HG03565 (cell line): Measurements from ENCODE around the gene XRCC3.
"Not testable (repeated sequence)": the region's sequence is repeated elsewhere in the genome, so short reads cannot be mapped to it uniquely, and the experiment has no call there.

Experiments
- ATAC-seq: cut with Tn5 transposase; IDR thresholded peaks from one replicate; pipeline ENCODE4 v1.9.1; 2021; ENCODE audit warnings: mild to moderate bottlenecking, moderate library complexity; ENCODE audit not compliant: unreplicated experiment

The XRCC3 gene

DNA sequence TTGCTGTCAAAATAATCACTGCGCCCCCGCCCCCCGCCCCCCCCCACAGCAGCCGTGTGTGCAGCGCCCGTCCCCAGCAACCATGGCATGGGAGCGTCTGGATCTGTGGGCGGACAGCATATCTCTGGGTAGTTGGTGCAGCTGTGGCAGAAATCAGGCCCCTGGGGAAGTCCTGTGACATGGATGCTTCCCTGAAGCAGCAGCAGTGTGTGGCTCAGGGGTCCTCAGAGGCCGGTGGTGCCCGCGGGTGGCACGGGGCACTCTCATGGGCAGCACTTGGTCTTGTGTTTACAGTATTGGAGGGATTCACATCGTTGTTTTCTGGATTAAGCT, 19.2 kb downstream of the XRCC3 start:
- no peak for ATAC-seq

DNA sequence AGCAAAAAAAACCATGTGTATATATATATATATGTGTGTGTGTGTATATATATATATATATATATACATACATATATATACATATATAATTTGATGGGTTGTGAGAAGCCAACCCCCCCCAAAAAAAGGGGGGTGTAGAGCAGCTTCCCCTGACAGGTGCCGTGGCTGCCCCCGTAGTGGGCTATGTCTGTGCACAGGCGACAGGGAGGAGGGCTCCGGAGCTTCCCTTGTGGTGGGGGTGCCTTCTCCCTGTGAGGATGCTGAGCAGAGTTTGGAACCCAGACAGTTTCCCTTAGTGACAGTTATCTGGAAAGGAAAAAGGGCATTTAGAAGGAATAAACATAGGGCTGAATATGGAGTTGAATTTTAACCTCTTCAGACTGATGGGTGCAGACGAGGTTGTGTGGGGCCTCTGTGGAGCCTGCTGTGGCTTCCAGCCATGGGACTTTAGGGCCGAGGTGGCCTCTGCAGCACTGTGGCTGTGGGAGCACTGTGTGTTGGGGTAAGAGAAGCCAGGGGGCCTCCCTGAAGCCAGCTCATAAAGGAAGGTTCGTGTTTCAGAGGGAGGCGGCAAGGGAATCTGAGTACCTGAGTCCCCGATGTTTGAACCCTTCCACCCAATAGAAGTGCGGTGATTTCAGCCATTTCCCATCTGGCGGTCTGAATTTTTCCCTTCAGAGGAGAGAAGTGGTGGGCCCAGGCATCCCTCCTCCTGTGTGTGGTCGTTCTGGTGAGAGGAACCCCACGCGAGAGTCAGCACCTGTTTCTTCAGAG, 19.8 kb downstream of the XRCC3 start:
- no peak for ATAC-seq

GRCh38 chr14:103694572-103695026, 20.7 kb downstream of the XRCC3 start:
- no peak for ATAC-seq

GRCh38 chr14:103693515-103693914, 21.7 kb downstream of the XRCC3 start:
- no peak for ATAC-seq

GRCh38 chr14:103692871-103693270, 22.4 kb downstream of the XRCC3 start:
- ATAC-seq: no peak

- ATAC-seq: no peak
Observed at GRCh38 chr14:103692159-103692558, 23.1 kb downstream of the XRCC3 start.

- not testable (repeated sequence) for ATAC-seq
Observed at GRCh38 chr14:103691655-103692054, 23.6 kb downstream of the XRCC3 start.

- ATAC-seq: no peak
Observed at GRCh38 chr14:103690332-103690731, 24.9 kb downstream of the XRCC3 start.

DNA sequence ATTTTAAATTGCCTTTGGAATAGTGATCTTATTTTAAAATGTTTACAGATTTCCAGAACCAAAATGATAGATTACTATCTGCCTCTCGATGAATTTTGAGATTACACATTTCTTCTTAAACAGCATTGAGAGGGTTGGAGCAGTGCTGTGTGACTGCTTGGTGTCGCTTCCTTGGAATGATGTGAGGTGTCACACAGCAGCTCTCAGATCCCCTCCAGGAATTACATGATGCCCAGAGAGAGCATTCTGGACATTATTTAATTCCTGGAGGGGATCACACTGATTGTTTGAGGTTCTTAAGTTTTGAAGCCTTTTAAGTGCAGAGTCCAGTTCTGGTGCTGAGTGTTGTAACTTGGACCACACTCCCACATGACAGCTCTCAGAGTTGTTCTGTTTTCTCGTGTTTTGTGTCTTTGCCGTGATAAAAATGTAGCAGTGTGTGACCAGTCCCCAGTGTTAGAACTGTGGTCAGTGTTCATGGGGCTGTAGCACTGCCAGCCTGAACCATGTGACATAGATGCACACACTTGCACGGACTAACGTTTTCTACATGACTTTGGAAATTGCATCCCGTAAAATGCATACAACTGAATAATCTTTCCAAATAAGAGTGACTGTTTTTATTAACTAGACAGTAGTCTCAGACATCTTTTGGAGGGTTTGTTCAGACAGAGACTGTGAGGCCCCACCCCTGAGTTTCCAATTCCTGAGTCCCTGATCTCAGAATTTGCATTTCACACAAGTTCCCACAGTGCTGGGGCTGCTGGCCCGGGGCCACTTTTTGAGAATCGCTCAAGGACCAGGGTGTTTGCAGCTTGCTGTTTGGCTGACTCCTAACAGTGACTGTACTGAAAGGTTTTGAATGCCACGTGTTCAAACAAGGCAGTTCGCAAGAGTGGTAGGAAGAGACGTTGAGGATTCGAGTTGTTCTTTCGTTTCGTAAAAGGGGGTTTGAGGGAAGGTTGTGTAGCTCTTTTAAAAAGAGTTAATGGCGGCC, 26.0 kb downstream of the XRCC3 start:
- ATAC-seq: peak; percentile 69

- no peak for ATAC-seq
Observed at GRCh38 chr14:103688441-103688840, 26.8 kb downstream of the XRCC3 start.

DNA sequence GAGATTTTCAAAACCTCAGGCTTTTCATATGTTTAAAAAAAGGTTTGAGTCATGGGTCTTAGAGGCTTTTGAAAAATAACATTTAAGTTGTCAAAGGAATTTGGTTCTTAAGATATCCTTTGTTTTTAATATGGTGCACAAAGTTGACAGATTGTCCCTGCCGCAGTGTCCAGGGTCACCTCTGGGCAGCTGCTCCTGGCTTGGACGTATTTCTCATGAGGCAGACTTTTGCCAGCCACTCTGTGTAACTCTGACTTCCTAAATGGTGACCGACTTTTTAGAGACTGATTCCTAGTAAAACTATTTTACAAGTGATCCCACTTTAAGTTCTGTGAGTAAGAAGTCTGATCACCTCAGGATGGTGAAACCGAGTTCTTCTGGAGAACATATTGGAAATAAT, 27.5 kb downstream of the XRCC3 start:
- no peak for ATAC-seq

GRCh38 chr14:103686831-103687485, 28.3 kb downstream of the XRCC3 start:
- no peak for ATAC-seq

DNA sequence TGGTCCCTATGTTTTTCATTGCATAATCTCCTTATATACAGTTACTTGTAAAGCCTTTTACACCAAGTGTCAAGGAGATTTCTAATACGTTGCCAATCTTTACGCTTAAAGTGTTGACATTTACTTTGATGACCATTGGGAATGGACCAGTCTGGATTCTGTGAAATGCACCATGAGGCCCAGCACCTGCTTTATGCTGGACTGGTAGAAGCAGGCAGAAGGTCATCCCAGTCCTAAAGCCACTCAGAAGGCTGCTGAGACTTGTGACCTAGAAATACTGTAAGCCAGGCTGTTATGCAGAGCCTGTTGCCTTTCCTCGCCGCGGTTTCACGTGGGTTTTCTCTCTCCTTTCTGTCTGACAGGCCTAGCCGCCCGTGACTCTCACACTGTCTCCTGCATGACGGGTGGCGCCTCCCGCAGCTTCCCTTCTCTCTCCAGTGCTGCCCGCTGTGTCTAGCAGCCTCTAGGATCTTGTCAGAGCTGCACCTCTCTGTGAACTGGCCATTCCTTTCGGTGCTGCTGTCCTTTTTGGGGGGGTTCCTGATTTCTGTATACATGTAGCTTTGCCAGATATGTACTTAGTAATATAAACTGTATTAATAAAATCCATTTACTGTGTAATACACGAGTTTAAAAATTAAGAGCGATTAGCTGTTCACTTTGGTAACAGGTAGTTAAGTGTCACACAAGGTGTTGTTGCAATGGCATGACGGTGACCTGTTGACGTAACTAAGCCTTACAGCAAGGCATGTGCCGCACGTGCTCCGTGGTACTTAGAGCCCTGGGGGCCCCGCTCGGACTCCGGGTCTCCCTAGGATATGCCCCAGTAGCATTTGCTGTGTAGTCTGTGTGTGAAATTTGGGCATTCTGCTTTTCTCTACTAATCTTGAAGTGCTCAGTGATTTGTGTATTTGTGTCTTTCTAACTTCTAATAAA, 29.7 kb downstream of the XRCC3 start:
- no peak for ATAC-seq

DNA sequence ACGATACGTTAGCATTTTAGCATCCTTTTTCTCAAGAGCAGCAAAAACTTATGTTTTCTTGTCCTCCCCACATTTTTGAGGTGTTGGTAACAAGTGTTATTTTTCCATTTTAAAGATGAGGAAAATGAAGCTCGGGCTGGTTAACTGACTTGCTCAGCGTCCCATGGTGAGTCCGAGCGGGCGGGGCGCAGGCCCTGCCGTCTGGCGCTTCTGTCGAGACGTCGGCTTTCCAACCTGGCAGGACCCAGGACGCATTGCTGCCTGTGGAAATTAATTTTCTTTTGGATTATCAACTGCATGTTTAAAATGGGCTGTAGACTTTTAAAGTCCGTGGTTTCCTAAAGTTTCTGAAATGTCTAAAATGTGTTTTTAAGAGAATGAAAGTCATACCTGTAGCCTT, 30.4 kb downstream of the XRCC3 start:
- no peak for ATAC-seq

- no peak for ATAC-seq
Observed at GRCh38 chr14:103684471-103684870, 30.8 kb downstream of the XRCC3 start.

DNA sequence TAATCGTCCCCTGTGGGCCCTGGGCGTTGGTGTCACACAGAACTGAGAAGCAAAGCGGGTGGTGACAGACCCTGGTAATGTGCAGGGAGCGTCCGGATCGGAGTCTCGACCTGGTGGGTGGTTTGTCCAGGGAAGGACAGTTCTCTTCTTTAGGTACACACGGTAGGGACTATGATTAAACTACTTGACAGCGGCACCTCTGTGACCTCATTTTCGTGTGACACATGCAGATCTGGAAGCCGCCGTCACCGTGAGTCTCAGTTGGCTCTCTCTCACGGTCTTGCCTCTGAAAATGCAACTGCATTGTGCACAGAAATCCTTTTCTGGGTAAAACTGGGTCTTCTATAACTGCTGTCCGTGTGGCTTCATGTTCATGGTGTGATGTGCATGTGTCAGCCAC, 32.1 kb downstream of the XRCC3 start:
- ATAC-seq: no peak

GRCh38 chr14:103680491-103681231, 34.6 kb downstream of the XRCC3 start:
- no peak for ATAC-seq

- ATAC-seq: no peak
Observed at GRCh38 chr14:103679351-103679750, 35.9 kb downstream of the XRCC3 start.

DNA sequence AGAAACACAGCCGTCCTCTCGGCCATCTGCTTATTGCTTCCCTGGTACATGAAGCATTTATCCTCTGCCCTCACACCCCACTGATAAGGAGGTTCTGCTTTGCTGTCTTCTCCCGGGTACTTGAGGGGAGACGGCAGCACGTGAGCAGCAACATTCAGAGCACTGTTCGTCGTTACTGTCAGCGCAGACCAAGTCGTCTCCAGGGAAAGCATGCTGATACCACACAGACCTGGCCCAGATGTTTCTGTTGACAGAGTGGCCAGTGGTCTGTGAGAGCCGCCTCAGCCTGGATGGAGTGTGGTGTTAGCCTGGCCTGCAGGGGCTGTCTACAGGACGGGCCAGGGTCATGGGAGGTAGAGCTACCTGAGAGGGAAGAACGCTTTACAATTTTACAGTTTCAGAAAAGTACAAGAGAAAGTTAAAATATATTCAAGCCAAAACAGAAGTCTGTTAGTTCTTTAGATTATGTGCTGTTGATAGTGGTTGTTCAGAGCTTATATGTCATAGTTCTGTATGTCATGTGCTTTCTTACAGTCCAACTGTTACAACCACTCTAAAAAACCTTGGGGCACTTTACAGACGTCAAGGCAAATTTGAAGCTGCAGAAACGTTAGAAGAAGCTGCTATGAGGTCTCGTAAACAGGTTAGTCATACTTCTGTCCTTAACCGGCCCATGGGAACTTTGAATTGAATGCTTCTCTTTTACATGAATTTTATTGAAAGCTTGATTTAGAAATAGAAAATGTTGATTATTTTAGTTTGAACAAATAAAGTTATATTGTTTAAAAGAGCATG, 38.2 kb downstream of the XRCC3 start:
- no peak for ATAC-seq
